HL-60 (cell line): ENCODE results near the gene VILL.

ENCODE experiments used
- DNase-seq, 2 experiments: peaks; one replicate each; pipeline ENCODE4 v3.0.0-alpha.2; 2010 to 2020; ENCODE audit warnings: low read depth in 1 of 2, low spot score in 1 of 2
- H3K27ac ChIP-seq: fragments of 250-450 bp; sonication (Bioruptor Pico); replicated peaks from 2 replicates; pipeline ENCODE4 v1.5.1; 2020; ENCODE audit warnings: mild to moderate bottlenecking, moderate library complexity
- H3K27me3 ChIP-seq: fragments of 250-450 bp; sonication (Bioruptor Pico); 2 replicates; pipeline ENCODE4 v1.5.1; 2021; ENCODE audit warnings: mild to moderate bottlenecking, moderate library complexity; ENCODE audit not compliant: insufficient read depth, poor library complexity, severe bottlenecking
- H3K4me3 ChIP-seq: replicated peaks from 2 replicates; pipeline ENCODE4 v1.5.1; 2011; ENCODE audit warnings: mild to moderate bottlenecking, control low read depth, low read length; ENCODE audit not compliant: insufficient read depth
- CTCF ChIP-seq: IDR thresholded peaks from one replicate; pipeline ENCODE4 v1.5.1; 2011; ENCODE audit warnings: low read length, control low read depth, inconsistent platforms; ENCODE audit not compliant: insufficient read depth
- GABPA ChIP-seq: IDR thresholded peaks from 2 replicates; pipeline ENCODE4 v1.6.1; 2012; ENCODE audit warnings: low read depth
- POLR2AphosphoS5 ChIP-seq: IDR thresholded peaks from 2 replicates; pipeline ENCODE4 v1.6.1; 2012; ENCODE audit warnings: low read depth
- REST ChIP-seq: IDR thresholded peaks from 2 replicates; pipeline ENCODE4 v1.6.1; 2012; ENCODE audit warnings: low read depth; ENCODE audit not compliant: insufficient replicate concordance
- SPI1 ChIP-seq: IDR thresholded peaks from 2 replicates; pipeline ENCODE4 v1.6.1; 2012; ENCODE audit warnings: low read depth, mild to moderate bottlenecking, borderline replicate concordance
- long read RNA-seq: library from polyadenylated mRNA; unstranded; transcript quantifications from one replicate; pipeline ENCODE4 v2.0.0, GENCODE V29; 2020

Gene VILL
- long read RNA-seq, partial matches to known transcripts, result 106 of 282 reads
- long read RNA-seq, other reads (novel, unspliced or antisense), result 176 of 282 reads

- no peak for DNase-seq
- Histone ChIP-seq H3K27ac (no peak within 1 kb of the TSS), H3K27me3 (no peaks in the 10 kb centered on the region), H3K4me3 (no peak within 1 kb of the TSS)
- TF ChIP-seq SPI1, result no peak
- TF ChIP-seq GABPA, result no peak
- TF ChIP-seq POLR2AphosphoS5, result no peak
- no peak for TF ChIP-seq REST
- TF ChIP-seq CTCF, result no peak
Observed at GRCh38 chr3:37990527-37990926, at the start of gene VILL. TSS of gene VILL (plus strand) at chr3:37990786. CDS start at chr3:37993673, 2,887 bp downstream.

GRCh38 chr3:37941608-37942508 lies 48.7 kb upstream of the VILL start:
- H3K27ac ChIP-seq, result no peak overlapping the region
- no peak for DNase-seq
- H3K4me3 ChIP-seq, result no peak overlapping the region
- no peak for TF ChIP-seq POLR2AphosphoS5
- no peak for TF ChIP-seq SPI1
- no peak for TF ChIP-seq REST
- no peak for TF ChIP-seq CTCF
- TF ChIP-seq GABPA, result no peak
- H3K27me3 ChIP-seq, result no peaks in the 10 kb centered on the region

GRCh38 chr3:37942646-37943045 lies 47.9 kb upstream of the VILL start:
- no peak for DNase-seq
- Histone ChIP-seq H3K4me3 (no peak overlapping the region), H3K27ac (no peak overlapping the region), H3K27me3 (no peaks in the 10 kb centered on the region)
- no peak for TF ChIP-seq SPI1
- no peak for TF ChIP-seq CTCF
- TF ChIP-seq GABPA, result no peak
- no peak for TF ChIP-seq POLR2AphosphoS5
- no peak for TF ChIP-seq REST
